Amygdala (tissue), 56 donors: ENCODE results near the gene POLR2E.
A peak's percentile ranks its signal among the peaks of the same experiment; 100 is the strongest.
"Not testable (repeated sequence)": the region's sequence is repeated elsewhere in the genome, so short reads cannot be mapped to it uniquely, and the experiment has no call there.

Experiments used
- DNase-seq, 56 donors: peaks; one replicate each; lab custom pipeline; 2025; lab: John Stamatoyannopoulos, UW

POLR2E gene

DNA sequence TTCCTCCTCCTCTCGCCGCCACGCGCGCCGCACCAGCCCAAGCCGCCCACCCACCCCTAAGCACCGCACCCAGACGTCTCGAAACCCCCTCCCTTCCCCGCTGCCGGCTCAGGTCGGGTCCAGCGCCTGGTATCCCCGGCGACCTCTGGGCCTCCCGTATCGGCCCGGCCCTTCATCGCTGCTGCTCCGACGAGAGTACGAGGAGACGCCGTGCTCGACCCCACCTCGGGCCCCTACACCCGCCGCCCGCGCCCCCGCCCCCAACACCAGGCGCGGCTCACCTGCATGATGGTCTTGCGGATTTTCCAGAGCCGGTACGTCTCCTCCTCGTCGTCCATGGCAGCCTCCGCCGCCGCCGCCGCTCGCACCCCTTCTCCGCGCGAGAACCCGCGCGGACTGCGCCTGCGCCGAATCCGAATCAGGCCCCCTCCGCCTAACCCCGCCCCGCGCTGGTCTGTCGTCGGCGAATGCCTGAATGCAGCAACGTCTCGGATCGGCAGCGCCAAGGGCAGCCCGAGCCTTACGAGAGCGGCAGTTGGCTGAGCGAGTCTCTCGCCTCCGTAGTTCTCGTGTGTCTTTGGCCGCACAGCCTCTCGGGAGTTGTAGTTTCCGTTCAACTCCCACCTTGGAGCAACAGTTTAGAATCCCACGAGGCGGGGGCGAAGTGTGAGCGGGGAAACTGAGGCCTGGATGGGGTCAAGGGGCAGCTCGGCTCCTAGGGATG lies at the start of gene POLR2E:
Gene POLR2E (minus strand): TSS at position 398 of the 724 bp plus-strand sequence. CDS start 60 bp downstream, at position 338.
- DNase-seq: peak; percentile 63 to 100 (median 97)

GRCh38 chr19:1144741-1145140 lies 49.6 kb upstream of the POLR2E start:
- DNase-seq: no peak

DNA sequence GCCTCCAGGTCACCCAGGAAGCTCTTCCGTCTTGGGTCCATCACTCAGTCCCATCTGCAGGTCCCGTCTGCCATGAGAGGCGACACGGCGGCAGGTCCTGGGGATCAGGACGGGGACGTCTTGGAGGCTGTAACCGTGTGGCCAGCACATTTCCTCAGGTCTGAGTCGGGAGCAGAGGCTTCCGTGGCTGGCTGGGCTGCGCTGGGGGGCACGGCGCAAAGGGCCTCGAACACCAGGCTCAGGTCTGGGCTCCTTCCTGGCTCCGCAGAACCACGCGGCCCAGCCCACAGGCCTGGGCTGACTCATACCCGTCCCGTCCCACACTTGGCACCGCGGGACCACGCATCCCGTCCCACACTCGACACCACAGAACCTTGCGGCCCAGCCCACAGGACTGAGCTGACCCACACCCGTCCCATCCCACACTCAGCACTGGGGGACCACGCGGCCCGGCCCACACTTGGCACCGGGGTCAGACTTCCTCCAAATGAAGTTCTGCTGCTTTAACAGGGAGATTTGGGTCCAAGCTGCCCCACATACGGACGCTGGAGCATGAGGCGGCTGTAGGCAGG lies 48.7 kb upstream of the POLR2E start:
- DNase-seq: no peak

DNA sequence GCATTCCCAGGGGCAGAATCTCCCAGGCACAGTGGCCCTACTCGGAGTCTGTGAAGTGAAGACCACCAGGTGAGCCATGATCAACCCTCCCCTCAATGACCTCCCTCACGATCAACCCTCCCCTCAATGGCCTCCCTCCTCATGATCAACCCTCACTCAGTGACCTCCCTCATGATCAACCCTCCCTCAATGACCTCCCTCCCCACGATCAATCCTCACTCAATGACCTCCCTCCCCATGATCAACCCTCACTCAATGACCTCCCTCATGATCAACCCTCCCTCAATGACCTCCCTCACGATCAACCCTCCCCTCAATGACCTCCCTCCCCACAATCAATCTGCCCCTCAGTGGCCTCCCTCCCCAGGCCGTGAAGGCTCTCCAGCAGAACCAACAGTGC lies 46.8 kb upstream of the POLR2E start:
- peak in 1 of 56 donors; percentile 38 for DNase-seq

- no peak for DNase-seq
These were observed 45.3 kb upstream of the POLR2E start for GRCh38 chr19:1140272-1141027.

- DNase-seq: no peak
These were observed 44.0 kb upstream of the POLR2E start for GRCh38 chr19:1139126-1139525.

DNA sequence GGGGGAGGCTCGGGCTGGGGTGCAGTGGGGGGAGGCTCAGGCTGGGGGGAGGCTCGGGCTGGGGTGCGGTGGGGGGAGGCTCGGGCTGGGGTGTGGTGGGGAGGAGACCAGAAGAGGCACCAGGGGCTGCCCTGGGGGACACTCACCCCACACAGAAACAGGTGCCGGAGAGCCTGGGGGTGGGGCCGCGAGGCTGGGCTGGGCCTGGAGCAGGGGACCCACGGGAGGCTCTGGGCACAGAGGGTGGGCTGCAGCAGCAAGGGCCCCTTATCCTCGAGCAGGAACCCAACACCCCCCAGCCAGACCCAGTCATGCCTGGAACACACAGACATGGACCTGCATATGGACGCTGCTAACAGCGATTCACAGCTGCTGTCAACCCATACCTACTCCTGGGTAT lies 42.9 kb upstream of the POLR2E start:
- no peak for DNase-seq

DNA sequence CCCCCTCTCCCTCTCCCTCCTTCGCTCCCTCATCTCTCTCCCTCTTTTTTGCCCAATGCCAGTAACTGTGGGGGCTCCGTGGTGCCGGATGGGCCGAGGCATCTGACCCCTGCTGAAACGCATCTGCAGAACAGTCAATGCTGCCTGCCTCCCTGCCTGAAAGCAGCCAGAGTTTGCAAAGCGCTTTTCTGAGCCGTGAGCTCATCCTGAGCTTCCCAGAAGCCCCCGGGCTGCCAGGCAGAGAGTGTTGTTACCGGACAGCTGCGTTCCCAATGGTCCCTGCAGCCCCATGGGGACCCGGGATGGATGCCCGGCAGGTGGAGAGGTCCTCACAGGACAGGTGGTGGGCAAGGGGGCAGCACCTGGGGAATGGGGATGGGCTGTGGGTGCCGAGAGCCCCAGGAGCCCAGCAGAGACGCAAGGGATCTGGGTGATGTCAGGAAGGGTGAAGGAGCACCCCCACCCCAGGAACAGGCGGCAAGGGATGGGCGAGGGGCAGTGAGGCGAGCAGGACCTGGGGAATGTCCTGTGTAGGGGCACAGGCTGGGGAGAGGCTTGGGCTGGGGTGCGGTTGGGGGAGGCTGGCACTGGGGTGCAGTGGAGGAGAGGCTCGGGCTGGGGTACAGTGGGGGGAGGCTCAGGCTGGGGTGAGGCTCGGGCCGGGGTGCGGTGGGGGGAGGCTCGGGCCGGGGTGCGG lies 41.6 kb upstream of the POLR2E start:
- no peak for DNase-seq

DNA sequence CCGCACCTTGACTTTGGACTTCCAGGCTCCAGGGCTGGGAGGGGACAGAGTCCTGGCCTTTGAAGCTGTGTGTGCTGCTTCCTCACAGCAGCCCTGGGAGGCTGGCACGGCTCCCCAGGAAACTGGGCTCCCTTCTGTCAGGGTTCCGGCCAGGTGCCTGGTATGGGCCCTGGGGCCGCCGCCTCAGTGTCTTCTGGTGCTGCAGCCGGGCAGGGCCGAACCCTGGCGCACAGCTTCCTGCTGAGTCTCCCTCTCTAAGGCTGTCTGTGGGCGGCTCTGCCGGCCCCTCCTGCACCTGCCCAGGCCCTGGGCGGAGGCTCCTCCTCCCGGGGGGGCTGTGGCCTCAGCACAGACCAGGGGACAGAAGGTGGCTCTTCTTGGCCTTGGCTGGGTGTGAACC lies 41.0 kb upstream of the POLR2E start:
- no peak for DNase-seq

DNA sequence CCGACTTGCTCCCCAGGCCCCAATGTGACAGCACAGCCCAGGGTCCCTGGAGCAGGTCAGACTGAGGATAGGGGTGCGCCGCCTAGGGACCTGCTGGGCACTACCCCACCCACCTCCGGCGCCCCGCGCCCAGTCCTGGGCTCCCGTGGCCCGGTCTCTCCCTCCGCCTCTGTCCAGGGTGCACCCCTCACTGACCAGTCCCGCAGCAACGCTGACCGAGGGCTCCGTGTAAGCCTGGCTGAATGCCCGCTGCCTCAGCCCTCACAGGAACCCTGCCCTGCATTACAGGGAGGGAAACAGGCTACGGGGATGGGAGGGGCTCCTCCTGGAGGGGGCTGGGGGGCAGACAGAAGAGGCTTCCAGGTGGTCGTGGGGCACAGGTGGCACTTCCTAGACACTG lies 40.3 kb upstream of the POLR2E start:
- DNase-seq: no peak

- no peak for DNase-seq
These were observed 39.3 kb upstream of the POLR2E start for GRCh38 chr19:1134431-1134830.

GRCh38 chr19:1133471-1133929 lies 38.3 kb upstream of the POLR2E start:
- no peak for DNase-seq

GRCh38 chr19:1132552-1133383 lies 37.6 kb upstream of the POLR2E start:
- no peak for DNase-seq

DNA sequence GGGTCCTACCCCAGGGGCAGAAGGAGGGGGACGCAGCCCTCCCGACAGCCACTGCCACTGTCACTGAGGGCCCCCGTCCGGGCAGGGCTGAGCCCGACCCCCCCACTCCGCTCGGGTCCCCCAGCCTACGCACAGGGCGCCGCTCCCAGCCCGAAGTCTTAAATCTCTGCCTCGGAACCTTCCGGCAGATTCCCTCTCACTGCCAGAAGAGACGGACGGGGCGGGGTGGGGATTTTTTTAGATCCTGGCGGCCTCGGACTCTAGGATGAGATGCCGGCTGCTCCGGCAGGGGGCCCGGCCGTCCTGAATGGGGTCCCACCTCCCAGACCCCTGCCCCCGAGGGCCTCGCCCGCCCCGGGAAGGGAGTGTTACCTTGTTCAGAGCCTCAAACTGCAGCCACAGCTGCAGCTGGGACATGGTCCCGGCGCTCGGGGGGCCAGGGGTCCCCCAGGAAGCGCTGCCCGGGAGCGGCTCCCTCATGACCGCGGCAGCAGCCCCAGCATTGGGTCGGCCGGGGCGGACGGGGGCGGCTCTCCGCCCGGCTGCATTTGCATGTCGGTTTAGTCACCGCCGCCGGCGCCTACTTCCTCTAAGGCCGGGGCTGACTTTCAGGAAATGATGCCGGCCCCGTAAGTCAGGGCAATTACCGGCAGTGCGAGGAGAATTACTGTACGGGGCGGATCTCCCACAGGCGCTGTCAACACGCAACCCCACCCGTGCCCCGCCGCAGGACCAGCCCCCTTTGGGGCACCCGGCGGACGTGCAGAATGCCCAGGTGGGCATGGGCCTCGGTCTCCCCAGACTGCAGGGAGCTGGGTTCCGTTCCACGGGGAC lies 36.8 kb upstream of the POLR2E start:
- DNase-seq: peak in 23 of 56 donors; percentile 4 to 59 (median 19)

- DNase-seq: no peak
These were observed 35.9 kb upstream of the POLR2E start for GRCh38 chr19:1130771-1131717.

DNA sequence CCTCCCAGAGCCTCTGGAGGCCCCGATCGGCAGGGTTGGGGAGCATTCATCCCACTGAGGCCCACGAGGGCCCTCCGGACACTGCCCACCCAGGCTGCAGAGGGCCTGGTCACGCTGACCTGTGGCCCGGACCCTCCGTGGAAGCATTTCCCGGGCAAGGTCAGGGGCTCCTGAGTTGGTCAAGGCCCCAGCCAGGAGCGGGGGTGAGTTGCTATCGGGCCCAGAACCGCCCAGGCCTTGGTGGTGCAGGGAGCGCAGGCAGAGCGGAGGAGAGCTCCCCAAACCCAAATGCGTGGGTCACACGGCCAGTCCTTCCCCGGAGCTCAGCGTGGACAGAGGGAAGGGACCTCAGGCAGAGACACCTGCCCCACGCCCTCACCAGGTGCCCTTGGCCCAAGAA lies 34.4 kb upstream of the POLR2E start:
- DNase-seq: no peak

DNA sequence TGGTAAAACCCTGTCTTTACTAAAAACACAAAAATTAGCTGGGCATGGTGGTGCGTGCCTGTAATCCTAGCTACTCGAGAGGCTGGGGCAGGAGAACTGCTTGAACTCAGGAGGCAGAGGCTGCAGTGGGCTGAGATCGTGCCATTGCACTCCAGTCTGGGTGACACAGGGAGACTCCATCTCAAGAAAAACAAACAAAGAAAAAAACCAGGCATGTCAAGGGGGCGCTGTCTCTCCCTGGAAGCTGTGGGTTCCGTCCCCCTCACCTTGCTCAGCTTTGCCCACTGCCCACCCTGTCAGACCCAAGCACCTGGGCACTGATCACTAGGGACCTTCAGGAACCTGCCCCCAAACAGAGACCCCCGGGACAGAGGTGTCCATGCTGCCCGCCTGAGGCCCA lies 33.9 kb upstream of the POLR2E start:
- DNase-seq: not testable (repeated sequence)

- no peak for DNase-seq
These were observed 32.9 kb upstream of the POLR2E start for GRCh38 chr19:1128106-1128505.
